Lower leg skin (tissue), 4 donors: ENCODE measurements around the gene WFDC10A. TPM values are rescaled to one million over a fixed set of nuclear protein-coding genes. Genes with fewer than 3 reads are reported as not detected.

Experiments
- DNase-seq, 2 donors: peaks; one replicate each; pipeline ENCODE4 v3.0.0-alpha.2; 2019; ENCODE audit warnings: low spot score in 2 of 2
- H3K4me3 ChIP-seq: fragments of 200-600 bp; sonication (generic); 2 replicates; pipeline ENCODE4 v1.5.1; 2017; ENCODE audit warnings: mild to moderate bottlenecking, low read depth; ENCODE audit not compliant: poor library complexity, severe bottlenecking
- CTCF ChIP-seq, 3 donors: fragments of 450-650 bp; IDR thresholded peaks; one replicate each; pipeline ENCODE4 v1.5.1; 2016; ENCODE audit warnings: antibody characterized with exemption in 3 of 3, mild to moderate bottlenecking in 3 of 3, moderate library complexity in 2 of 3
- POLR2A ChIP-seq, 2 donors: fragments of 450-650 bp; IDR thresholded peaks; one replicate each; pipeline ENCODE4 v1.6.1; 2016 to 2017; ENCODE audit warnings: antibody characterized with exemption in 2 of 2, mild to moderate bottlenecking in 1 of 2, moderate library complexity in 1 of 2
- WGBS, 2 donors: methylation state at CpG; one replicate each; pipeline ENCODE4 v1.1.5; 2018; 5-methylcytosine and 5-hydroxymethylcytosine counted together
- intact Hi-C: fragments of 100-400 bp; cut with DNase I; formaldehyde crosslinking; loops from one replicate; pipeline ENCODE4 v1.15.0; 2023; ENCODE audit warnings: low total_unique reads
- total RNA-seq, 4 donors: library from RNA; depleted of rRNA; stranded (reverse); fragments of >200 nt; gene quantifications; one replicate each; pipeline ENCODE4 v1.1.0, GENCODE V29; 2016

WFDC10A gene
- total RNA-seq, 4 donors from 2014 or later = not detected

DNA sequence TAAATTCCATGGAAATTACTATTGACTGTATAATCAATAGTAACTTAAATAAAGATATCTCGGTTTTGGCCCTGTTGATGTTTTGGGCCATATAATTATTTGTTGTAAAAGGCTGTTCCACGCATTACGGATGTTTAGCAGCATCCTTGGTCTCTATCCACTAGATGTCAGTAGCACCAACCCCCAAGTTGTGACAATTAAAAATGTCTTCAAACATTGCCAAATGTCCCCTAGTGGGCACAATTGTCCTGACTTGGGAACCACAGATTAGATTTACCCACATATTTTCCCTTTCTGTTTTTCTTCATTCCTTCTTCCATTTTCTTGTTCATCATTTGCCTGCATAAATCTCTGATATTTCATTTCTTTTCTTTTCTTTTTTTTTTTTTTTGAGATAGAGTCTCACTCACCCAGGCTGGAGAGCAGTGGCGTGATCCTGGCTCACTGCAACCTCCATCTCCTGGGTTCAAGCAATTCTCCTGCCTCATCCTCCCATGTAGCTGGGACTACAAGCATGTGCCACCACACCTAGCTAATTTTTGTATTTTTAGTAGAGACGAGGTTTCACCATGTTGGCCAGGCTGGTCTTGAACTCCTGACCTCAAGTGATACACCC lies 36.9 kb upstream of the WFDC10A start:
- no peak overlapping the region for H3K4me3 ChIP-seq
- no peak for DNase-seq
- TF ChIP-seq POLR2A (IDR thresholded peaks at IDR 0.05) (no peak), CTCF (IDR thresholded peaks at IDR 0.05) (no peak)
- 62 to 68% methylated on average over 5 of the region's 5 CpGs for WGBS, 2 donors
- intact Hi-C loops = no loop called here

DNA sequence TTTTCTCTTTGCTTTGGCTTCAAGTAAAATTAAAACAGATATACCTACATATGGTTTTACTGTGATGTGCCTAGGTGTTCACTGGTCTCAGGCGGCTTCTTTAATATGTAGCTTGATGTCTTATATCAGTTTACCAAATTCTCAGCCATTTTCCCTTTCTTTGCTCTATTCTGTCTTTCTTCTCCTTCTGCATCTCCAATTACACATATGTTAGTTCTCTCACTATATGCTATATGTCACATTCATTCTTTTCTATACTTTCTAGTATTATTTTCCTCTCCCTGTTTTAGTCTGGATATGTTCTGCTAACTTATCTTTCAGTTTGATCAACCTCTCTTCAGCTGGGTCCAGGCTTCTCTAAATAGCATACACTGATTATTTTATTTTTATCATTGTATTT lies 36.0 kb upstream of the WFDC10A start:
- intact Hi-C loops = no loop called here
- no peak for DNase-seq
- 0 to 41% methylated on average over 1 of the region's 1 CpG for WGBS, 2 donors
- no peak overlapping the region for H3K4me3 ChIP-seq
- no peak for TF ChIP-seq POLR2A (IDR thresholded peaks at IDR 0.05)
- no peak for TF ChIP-seq CTCF (IDR thresholded peaks at IDR 0.05)

- 0 to 47% methylated on average over 1 of the region's 1 CpG for WGBS, 2 donors
- intact Hi-C loops = no loop called here
- no peak overlapping the region for H3K4me3 ChIP-seq
- no peak for TF ChIP-seq CTCF (IDR thresholded peaks at IDR 0.05)
- no peak for TF ChIP-seq POLR2A (IDR thresholded peaks at IDR 0.05)
- no peak for DNase-seq
Observed at GRCh38 chr20:45595235-45595634, 34.3 kb upstream of the WFDC10A start.

DNA sequence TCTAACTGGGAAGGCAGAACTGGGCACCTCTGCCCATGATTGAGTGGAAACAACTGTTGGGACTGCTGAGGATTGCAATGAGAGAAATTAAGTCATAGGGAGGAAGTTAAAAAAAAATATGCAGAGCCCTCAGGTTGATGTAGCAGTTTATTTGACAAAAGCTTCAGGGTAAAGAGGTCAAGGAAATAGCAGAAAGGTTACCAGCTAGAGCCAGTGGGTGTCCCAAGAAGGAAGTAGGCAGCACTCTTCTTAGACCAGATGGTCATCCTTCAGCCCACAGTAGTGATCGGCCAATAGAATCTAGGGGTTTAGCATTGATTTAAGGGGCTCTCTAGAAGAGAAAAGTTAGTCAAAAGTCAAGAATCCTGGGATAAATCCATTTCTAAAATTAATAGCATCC lies 21.7 kb upstream of the WFDC10A start:
- TF ChIP-seq CTCF (IDR thresholded peaks at IDR 0.05) (no peak), POLR2A (IDR thresholded peaks at IDR 0.05) (no peak)
- no peak for DNase-seq
- intact Hi-C loops = no loop called here
- H3K4me3 ChIP-seq = no peak overlapping the region
- 100% methylated on average over 1 of the region's 1 CpG for WGBS, 2 donors

- no peak for TF ChIP-seq POLR2A (IDR thresholded peaks at IDR 0.05)
- TF ChIP-seq CTCF (IDR thresholded peaks at IDR 0.05) = no peak
- DNase-seq = no peak
- 45 to 46% methylated on average over 4 of the region's 4 CpGs for WGBS, 2 donors
- no peak overlapping the region for H3K4me3 ChIP-seq
- intact Hi-C loops = no loop called here
Observed at GRCh38 chr20:45611054-45611453, 18.5 kb upstream of the WFDC10A start.

DNA sequence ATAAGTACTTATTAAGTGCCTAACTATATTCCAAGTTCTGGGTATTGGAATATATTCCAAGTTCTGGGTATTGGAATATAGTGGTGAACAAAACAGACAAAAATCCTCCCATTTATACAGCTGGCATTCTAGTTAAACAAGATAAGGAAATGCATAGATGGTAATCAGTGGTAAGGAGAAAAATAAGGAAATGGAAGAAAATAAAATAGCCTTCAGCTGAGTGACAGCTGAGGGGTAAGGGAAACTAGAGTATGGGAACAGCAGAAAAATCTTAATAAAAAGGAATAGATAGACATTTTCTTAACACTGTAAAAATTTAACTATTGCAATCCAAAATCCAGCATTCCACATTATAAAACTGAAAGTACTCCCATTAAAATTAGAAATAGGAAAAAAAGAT lies 17.2 kb upstream of the WFDC10A start:
- H3K4me3 ChIP-seq = no peak overlapping the region
- intact Hi-C loops = no loop called here
- TF ChIP-seq POLR2A (IDR thresholded peaks at IDR 0.05) = no peak
- no peak for TF ChIP-seq CTCF (IDR thresholded peaks at IDR 0.05)
- DNase-seq = no peak
